ENCODE data around the gene CATSPER1. TPM values are rescaled to one million over a fixed set of nuclear protein-coding genes. Genes with fewer than 3 reads are reported as not detected.

Gene CATSPER1
- total RNA-seq, 1 experiment from 2014 or later: 4.2 TPM

DNA sequence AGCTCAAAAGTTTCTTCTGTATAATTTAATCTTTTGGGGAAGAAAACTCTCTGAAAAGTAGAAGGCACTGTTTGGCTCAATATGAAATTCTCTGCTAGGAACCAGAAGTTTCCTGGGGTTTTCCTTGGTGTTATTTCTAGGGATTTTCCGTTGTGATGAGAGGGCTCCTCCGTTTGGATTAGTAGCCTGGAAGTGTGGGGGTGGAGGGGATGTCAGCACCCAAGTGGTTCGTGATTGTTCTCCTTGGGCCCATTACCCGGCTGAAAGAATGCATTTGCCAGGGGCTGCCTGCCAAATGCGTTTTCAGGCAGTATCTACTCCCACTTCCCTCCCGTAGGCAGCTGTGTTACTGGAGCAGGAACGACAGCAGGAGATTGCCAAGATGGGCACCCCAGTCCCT lies 30.2 kb upstream of the CATSPER1 start:
- peaks cover 33% of the 10 kb centered on the region for H3F3A ChIP-seq (ENCODE audit: insufficient read depth, low read depth)
- TF ChIP-seq, protein P1, sequence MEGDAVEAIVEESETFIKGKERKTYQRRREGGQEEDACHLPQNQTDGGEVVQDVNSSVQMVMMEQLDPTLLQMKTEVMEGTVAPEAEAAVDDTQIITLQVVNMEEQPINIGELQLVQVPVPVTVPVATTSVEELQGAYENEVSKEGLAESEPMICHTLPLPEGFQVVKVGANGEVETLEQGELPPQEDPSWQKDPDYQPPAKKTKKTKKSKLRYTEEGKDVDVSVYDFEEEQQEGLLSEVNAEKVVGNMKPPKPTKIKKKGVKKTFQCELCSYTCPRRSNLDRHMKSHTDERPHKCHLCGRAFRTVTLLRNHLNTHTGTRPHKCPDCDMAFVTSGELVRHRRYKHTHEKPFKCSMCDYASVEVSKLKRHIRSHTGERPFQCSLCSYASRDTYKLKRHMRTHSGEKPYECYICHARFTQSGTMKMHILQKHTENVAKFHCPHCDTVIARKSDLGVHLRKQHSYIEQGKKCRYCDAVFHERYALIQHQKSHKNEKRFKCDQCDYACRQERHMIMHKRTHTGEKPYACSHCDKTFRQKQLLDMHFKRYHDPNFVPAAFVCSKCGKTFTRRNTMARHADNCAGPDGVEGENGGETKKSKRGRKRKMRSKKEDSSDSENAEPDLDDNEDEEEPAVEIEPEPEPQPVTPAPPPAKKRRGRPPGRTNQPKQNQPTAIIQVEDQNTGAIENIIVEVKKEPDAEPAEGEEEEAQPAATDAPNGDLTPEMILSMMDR (conservative IDR thresholded peaks at IDR 0.05): no peak
- no peak for TF ChIP-seq EZH2 (IDR thresholded peaks at IDR 0.05; ENCODE audit: low read depth)
- peaks cover 10% of the 10 kb centered on the region for H3K4me1 ChIP-seq (replicated peaks; ENCODE audit: insufficient read depth)
- H3K9me2 ChIP-seq (ENCODE audit: insufficient read depth): no peaks in the 10 kb centered on the region
- DNase-seq: no peak
- H4K20me1 ChIP-seq (ENCODE audit: insufficient read depth): peaks cover 11% of the 10 kb centered on the region; the same call in 1 of the 2 replicates
- H2AFZ ChIP-seq: no peak overlapping the region
- H3K79me2 ChIP-seq (ENCODE audit: low read depth): peaks cover 38% of the 10 kb centered on the region
- BruUV-seq (replicated peaks): no TSS peak
- H3K27ac ChIP-seq: no peak overlapping the region
- peaks cover 65% of the 10 kb centered on the region for H3K36me3 ChIP-seq (ENCODE audit: low read depth)
- ChIA-PET CTCF (interaction anchor here (0.6 kb wide), 2 partner anchors 354 to 507 kb away, joined by 6 to 7 read pairs; no protein-coding TSS in a partner anchor), POLR2A (ENCODE audit: unreplicated experiment) (interaction anchor here (0.7 kb wide), 1 partner anchor 40 kb away, joined by 4 read pairs; no protein-coding TSS in a partner anchor)
- intact Hi-C loops (cut with micrococcal nuclease; ENCODE audit: unreplicated experiment): no loop called here
- H3K27me3 ChIP-seq (ENCODE audit: insufficient read depth, low read depth): no peaks in the 10 kb centered on the region
- no peaks in the 10 kb centered on the region for H3K9me3 ChIP-seq (ENCODE audit: insufficient read depth, low read depth)
- no peak overlapping the region for H3K4me3 ChIP-seq
- H3K4me2 ChIP-seq: no peak overlapping the region

- BruUV-seq (replicated peaks): no TSS peak
- peaks cover 38% of the 10 kb centered on the region for H3K79me2 ChIP-seq (ENCODE audit: low read depth)
Observed at GRCh38 chr11:66055021-66055420, 28.7 kb upstream of the CATSPER1 start.

DNA sequence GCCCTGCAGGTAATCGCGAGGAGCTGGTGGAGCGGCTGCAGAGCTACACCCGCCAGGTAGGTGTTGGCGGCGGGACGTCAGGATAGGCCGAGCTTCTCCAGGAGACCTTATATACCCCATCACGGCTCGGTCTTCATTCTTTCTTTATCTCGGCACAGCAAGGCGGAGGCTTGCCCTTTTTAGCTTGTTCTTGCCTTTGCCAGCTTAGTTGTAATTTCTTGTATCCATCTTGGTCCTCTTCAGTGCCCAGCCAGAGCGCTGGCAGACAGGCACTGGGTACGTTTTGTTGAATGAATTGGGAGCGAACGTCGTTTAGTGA lies 26.3 kb upstream of the CATSPER1 start:
- no peak for TF ChIP-seq EZH2 (IDR thresholded peaks at IDR 0.05; ENCODE audit: low read depth)
- TF ChIP-seq, protein P1 (conservative IDR thresholded peaks at IDR 0.05): no peak
- DNase-seq: no peak
- Histone ChIP-seq H3K4me2 (peak overlapping the region; percentile 77), H3K9me3 (ENCODE audit: insufficient read depth, low read depth) (no peaks in the 10 kb centered on the region), H3K9me2 (ENCODE audit: insufficient read depth) (no peaks in the 10 kb centered on the region), H3F3A (ENCODE audit: insufficient read depth, low read depth) (peaks cover 35% of the 10 kb centered on the region), H3K27ac (peak overlapping the region; percentile 50), H3K27me3 (ENCODE audit: insufficient read depth, low read depth) (no peaks in the 10 kb centered on the region), H2AFZ (peak overlapping the region; percentile 97), H3K36me3 (ENCODE audit: low read depth) (peaks cover 32% of the 10 kb centered on the region), H3K79me2 (ENCODE audit: low read depth) (peaks cover 38% of the 10 kb centered on the region), H3K4me3 (peak overlapping the region; percentile 99), H3K4me1 (replicated peaks; ENCODE audit: insufficient read depth) (peaks cover 20% of the 10 kb centered on the region), H4K20me1 (ENCODE audit: insufficient read depth) (peaks cover 11% of the 10 kb centered on the region; the same call in 1 of the 2 replicates)
- ChIA-PET POLR2A (ENCODE audit: unreplicated experiment) (interaction anchor here (0.6 kb wide), 4 partner anchors 13 to 203 kb away, joined by 3 to 23 read pairs (median 13); no protein-coding TSS in a partner anchor), CTCF (no interaction called here)
- intact Hi-C loops (cut with micrococcal nuclease; ENCODE audit: unreplicated experiment): loop anchor here (2.0 to 5.0 kb wide), 3 partner anchors 40 to 480 kb away; partner anchors contain the start of genes BANF1, CST6, EIF1AD and FAM89B
- no TSS peak for BruUV-seq (replicated peaks)

More at GRCh38 chr11:66055021-66055420, 28.7 kb upstream of the CATSPER1 start:
- intact Hi-C loops (cut with micrococcal nuclease; ENCODE audit: unreplicated experiment): no loop called here
- Histone ChIP-seq H2AFZ (no peak overlapping the region), H4K20me1 (ENCODE audit: insufficient read depth) (peaks cover 11% of the 10 kb centered on the region; the same call in 1 of the 2 replicates), H3K4me2 (no peak overlapping the region), H3K9me3 (ENCODE audit: insufficient read depth, low read depth) (no peaks in the 10 kb centered on the region), H3K36me3 (ENCODE audit: low read depth) (peaks cover 51% of the 10 kb centered on the region), H3K27me3 (ENCODE audit: insufficient read depth, low read depth) (no peaks in the 10 kb centered on the region), H3K4me1 (replicated peaks; ENCODE audit: insufficient read depth) (peaks cover 20% of the 10 kb centered on the region), H3K9me2 (ENCODE audit: insufficient read depth) (no peaks in the 10 kb centered on the region), H3F3A (ENCODE audit: insufficient read depth, low read depth) (peaks cover 34% of the 10 kb centered on the region), H3K27ac (no peak overlapping the region), H3K4me3 (no peak overlapping the region)
- no peak for DNase-seq
- TF ChIP-seq, protein P1 (conservative IDR thresholded peaks at IDR 0.05): no peak
- TF ChIP-seq EZH2 (IDR thresholded peaks at IDR 0.05; ENCODE audit: low read depth): no peak
- ChIA-PET POLR2A (ENCODE audit: unreplicated experiment) (no interaction called here), CTCF (no interaction called here)
